GM19099 (cell line): ENCODE measurements around the gene CERS5.
A peak's percentile ranks its signal among the peaks of the same experiment; 100 is the strongest.

Experiments
- POLR2A ChIP-seq: IDR thresholded peaks from 3 replicates; pipeline ENCODE4 v1.6.1; 2011; ENCODE audit warnings: low read depth; ENCODE audit not compliant: insufficient read length; ENCODE audit errors: extremely low read depth

The CERS5 gene, protein sequence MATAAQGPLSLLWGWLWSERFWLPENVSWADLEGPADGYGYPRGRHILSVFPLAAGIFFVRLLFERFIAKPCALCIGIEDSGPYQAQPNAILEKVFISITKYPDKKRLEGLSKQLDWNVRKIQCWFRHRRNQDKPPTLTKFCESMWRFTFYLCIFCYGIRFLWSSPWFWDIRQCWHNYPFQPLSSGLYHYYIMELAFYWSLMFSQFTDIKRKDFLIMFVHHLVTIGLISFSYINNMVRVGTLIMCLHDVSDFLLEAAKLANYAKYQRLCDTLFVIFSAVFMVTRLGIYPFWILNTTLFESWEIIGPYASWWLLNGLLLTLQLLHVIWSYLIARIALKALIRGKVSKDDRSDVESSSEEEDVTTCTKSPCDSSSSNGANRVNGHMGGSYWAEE

DNA sequence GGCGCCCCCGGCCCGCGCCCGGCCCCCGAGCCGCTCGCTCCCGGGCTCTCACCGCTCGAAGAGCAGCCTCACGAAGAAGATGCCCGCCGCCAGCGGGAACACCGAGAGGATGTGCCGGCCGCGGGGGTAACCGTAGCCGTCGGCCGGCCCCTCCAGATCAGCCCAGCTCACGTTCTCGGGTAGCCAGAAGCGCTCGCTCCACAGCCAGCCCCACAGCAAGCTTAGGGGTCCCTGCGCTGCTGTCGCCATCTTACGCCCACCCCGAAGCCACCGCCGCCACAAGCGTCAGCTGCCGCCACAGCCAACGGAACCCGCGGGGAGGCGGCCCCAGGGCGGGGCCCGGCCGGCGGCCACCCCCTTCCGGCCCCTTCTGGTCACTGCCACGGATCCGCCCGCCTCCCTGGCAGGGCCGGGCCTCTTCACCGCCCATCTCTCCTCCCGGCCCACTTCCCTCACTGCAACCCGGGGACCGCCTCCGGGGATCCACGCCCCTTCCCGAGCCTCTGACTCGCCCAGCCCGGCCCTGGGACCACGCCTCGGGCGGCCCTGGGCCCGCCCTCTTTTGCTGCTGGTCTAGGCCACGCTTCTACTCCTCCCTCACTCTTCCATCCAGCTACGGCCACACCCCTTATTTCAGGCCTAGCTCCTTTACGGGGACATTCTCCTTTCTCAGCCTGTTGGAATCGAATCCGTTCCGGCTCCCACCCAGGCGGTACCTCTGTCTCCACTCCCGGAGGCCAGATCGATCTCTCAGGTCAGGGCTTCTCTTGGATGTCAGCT lies at the start of gene CERS5:
Gene CERS5 (minus strand): TSS at position 321 of the 780 bp plus-strand sequence. CDS start 72 bp downstream, at position 249.
- peak; percentile 77 for TF ChIP-seq POLR2A

DNA sequence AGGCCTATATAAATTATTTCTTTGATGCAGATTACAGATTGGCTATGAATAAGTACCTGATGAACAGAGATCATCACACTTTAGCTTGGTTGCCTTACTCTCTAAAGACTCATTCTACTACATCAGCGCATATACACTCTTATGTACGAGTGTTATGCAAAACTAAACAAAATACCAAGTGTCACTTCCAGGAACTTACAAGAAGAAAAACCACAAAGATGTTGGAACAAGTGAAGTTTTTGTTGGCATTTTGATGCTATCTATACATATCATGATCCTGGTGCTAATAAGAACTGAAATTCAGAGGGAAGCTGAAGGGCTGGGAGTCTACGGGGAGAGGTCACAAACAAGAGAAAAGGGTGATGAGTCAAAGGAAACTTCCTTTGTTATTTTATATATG lies 47.9 kb upstream of the CERS5 start:
- TF ChIP-seq POLR2A = no peak

GRCh38 chr12:50214018-50214417 lies 46.8 kb upstream of the CERS5 start:
- no peak for TF ChIP-seq POLR2A

GRCh38 chr12:50213439-50213838 lies 46.3 kb upstream of the CERS5 start:
- no peak for TF ChIP-seq POLR2A

DNA sequence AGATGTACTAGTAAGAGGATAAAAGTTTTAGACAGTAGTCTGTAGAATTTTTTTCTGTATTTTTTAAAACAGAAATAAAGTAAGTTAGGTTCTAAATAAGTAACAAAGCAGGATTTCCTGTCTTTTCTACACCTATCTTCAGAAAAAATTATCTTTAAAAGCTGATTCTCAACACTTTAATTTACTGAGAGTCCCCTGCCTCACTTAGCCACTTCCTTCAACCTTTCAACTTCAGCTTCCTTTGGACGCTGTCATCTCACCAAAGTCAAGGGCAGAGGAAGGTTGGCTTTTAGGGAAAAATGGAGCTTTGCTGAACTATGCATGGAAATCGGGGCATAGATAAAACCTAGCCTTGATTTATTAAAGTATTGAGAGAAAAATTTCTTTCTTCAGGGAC lies 44.9 kb upstream of the CERS5 start:
- no peak for TF ChIP-seq POLR2A

- TF ChIP-seq POLR2A = no peak
These were observed 44.4 kb upstream of the CERS5 start for GRCh38 chr12:50211392-50212070.

DNA sequence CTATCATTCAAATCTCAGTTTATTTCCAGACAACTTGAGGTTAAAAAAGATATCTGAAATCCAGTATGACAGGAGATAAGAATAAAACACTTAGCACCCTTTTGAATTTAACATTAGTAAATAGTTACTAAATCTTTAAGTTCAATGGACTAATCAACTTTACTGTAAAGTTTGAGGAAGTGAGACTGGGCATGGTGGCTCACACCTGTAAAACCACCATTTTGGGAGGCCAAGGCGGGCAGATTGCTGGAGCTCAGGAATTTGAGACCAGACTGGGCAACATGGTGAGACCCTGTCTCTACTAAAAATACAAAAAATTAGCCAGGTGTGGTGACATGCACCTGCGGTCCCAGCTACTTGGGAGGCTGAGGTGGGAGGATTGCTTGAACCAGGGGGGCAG lies 40.3 kb upstream of the CERS5 start:
- TF ChIP-seq POLR2A = no peak

GRCh38 chr12:50205648-50206047 lies 38.5 kb upstream of the CERS5 start:
- no peak for TF ChIP-seq POLR2A

DNA sequence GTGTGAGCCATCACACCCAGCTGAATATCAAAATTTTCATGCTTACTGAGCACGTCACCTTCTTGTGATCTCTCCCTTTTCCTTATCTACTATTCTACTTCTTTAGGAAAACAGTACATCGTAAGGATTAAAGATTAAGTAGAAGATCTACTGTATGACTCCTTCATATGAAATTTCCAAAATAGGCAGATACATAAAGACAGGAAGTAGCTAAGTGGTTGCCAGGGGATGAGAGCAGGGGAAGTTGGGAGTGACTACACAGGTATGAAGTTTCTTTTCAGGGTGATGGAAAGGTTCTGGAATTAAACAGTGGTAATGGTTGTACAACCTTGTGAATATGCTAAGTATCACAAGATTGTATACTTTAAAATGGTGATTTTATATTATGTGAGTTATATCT lies 36.5 kb upstream of the CERS5 start:
- no peak for TF ChIP-seq POLR2A

DNA sequence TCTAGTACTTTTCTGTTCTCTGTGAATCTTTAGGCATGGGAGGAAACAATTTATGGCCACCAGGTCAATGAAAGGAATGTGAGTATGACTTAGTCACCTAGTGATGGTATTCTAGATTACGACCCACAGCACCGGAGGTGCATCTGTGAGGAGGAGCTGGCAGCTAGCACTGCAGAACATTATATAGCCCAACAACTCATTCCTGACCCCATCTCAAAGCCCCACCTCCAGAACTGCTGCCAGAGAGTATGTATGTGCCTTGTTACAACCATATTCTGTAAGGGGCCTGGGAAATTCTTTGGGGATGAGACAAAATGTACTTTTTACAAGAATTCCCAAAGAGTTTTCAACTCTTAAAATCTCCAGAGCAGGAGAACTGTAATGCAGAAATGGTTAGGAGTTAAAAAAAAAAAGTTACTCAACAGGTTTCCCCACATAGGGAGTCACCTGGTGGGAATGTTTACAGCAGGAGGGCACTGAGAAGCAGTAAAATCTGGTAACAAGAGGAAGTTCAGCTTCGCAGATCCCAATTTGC lies 34.9 kb upstream of the CERS5 start:
- no peak for TF ChIP-seq POLR2A

GRCh38 chr12:50200552-50201273 lies 33.5 kb upstream of the CERS5 start:
- TF ChIP-seq POLR2A = no peak

DNA sequence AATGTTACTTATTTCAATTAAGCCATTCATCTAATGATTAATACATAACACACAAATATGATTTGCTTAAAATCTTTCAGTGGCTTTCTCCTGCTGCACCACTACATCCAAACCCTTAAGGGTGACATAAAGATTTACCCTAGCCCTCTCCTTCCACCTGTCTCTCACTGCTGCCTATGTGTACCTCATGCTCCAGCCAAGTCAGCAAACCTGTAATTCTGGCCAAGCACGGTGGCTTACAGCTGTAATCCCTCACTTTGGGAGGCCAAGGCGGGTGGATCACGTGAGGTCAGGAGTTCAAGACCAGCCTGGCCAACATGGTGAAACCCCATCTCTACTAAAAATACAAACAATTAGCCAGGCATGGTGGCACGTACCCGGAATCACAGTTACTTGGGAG lies 31.7 kb upstream of the CERS5 start:
- no peak for TF ChIP-seq POLR2A

DNA sequence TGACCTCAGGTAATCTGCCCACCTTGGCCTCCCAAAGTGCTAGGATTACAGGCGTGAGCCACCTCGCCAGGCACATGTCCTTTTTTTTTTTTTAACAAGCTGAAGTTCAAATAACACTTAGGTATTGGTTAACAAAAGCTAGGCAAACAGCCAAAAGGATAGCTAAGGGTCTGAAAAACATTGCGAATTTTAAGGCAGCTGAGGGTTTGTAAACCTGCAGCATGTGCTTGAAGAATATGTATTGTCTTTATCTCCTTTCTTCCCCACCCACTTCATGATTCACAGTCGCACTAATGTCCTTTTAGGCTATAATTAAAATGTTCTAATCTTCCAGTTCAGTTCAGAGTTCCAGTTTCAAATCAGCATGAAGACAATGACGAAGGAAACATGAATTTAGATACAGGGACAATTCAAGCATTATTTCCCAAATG lies 30.1 kb upstream of the CERS5 start:
- no peak for TF ChIP-seq POLR2A

- no peak for TF ChIP-seq POLR2A
These were observed 29.4 kb upstream of the CERS5 start for GRCh38 chr12:50196537-50196936.

GRCh38 chr12:50195832-50196231 lies 28.7 kb upstream of the CERS5 start:
- TF ChIP-seq POLR2A = no peak
